B cell (primary cell): Measurements from ENCODE around the gene IST1. TPM values are rescaled to one million over a fixed set of nuclear protein-coding genes. Genes with fewer than 3 reads are reported as not detected.

Experiments
- ATAC-seq: fragments of 200-7000 bp; cut with Tn5 transposase; one replicate; pipeline ENCODE4 v1.10.0; 2021; ENCODE audit warnings: low read depth, mild to moderate bottlenecking, moderate number of reproducible peaks, moderate library complexity
- CTCF ChIA-PET: fragments of 350-600 bp; sonication (Branson Sonifier 250); formaldehyde crosslinking; loops from one replicate; lab custom pipeline; 2021; ENCODE audit warnings: antibody characterized with exemption, inconsistent platforms; lab: Charles Lee
- POLR2A ChIA-PET: fragments of 350-600 bp; sonication (Branson Sonifier 250); formaldehyde crosslinking; loops from one replicate; lab custom pipeline; 2021; ENCODE audit warnings: antibody characterized with exemption; lab: Charles Lee
- DNase-seq: peaks from one replicate; pipeline ENCODE4 v3.0.0; 2013
- H2AFZ ChIP-seq: 2 replicates; pipeline ENCODE4 v1.6.1; 2012; ENCODE audit warnings: mild to moderate bottlenecking, low read depth, low read length; ENCODE audit not compliant: insufficient read depth, poor library complexity, severe bottlenecking
- H3K27ac ChIP-seq, 2 donors: 1 replicate in 1 of 2; 2 replicates in 1 of 2; pipeline ENCODE4 v1.5.1; 2012 to 2013; ENCODE audit warnings: low read length in 2 of 2, mild to moderate bottlenecking in 2 of 2, moderate library complexity in 1 of 2
- H3K27me3 ChIP-seq, 4 experiments: fragments of 200-600 bp in 1 of 4; sonication (generic) in 1 of 4; replicated peaks in 1 of 4; 1 replicate in 2 of 4; 2 replicates in 2 of 4; pipeline versions ENCODE4 v1.6.1 to v1.7.0; 2013 to 2016; ENCODE audit warnings: low read length in 3 of 4, mild to moderate bottlenecking in 2 of 4, mixed read lengths in 1 of 4, moderate library complexity in 1 of 4; ENCODE audit not compliant: insufficient read depth in 4 of 4, control insufficient read depth in 3 of 4; ENCODE audit errors: control extremely low read depth in 1 of 4
- H3K36me3 ChIP-seq, 2 experiments: replicated peaks in 1 of 2; 1 replicate in 1 of 2; 2 replicates in 1 of 2; pipeline versions ENCODE4 v1.6.1 to v1.7.1; 2013; ENCODE audit warnings: low read length in 1 of 2; ENCODE audit not compliant: insufficient read depth in 2 of 2, control insufficient read depth in 1 of 2; ENCODE audit errors: control extremely low read depth in 1 of 2, extremely low read depth in 1 of 2
- H3K4me1 ChIP-seq, 2 donors: fragments of 200-600 bp in 1 of 2; sonication (generic) in 1 of 2; 1 replicate in 1 of 2; 2 replicates in 1 of 2; pipeline versions ENCODE4 v1.5.1 to v1.6.1; 2013 to 2017; ENCODE audit warnings: low read length in 2 of 2; ENCODE audit not compliant: control insufficient read depth in 2 of 2, insufficient read depth in 2 of 2
- H3K4me2 ChIP-seq: replicated peaks from 2 replicates; pipeline ENCODE3; 2012; ENCODE audit warnings: mild to moderate bottlenecking, low read depth, low read length; ENCODE audit not compliant: poor library complexity, severe bottlenecking
- H3K4me3 ChIP-seq, 5 experiments: fragments of 200-600 bp in 1 of 5; sonication (generic) in 1 of 5; 1 replicate in 3 of 5; 2 replicates in 2 of 5; pipeline versions ENCODE4 v1.5.1 to v1.7.0; 2011 to 2016; ENCODE audit warnings: low read length in 4 of 5, mild to moderate bottlenecking in 4 of 5, low read depth in 2 of 5, control low read depth in 1 of 5, moderate library complexity in 1 of 5; ENCODE audit not compliant: insufficient read depth in 1 of 5; ENCODE audit errors: control extremely low read depth in 1 of 5, extremely low read depth in 1 of 5
- H3K79me2 ChIP-seq: fragments of 200-600 bp; sonication (generic); one replicate; pipeline ENCODE4 v1.6.0; 2016; ENCODE audit warnings: low read length; ENCODE audit not compliant: control insufficient read depth, insufficient read depth
- H3K9ac ChIP-seq: fragments of 200-600 bp; sonication (generic); 2 replicates; pipeline ENCODE4 v1.6.1; 2017; ENCODE audit warnings: mild to moderate bottlenecking, low read length, moderate library complexity
- H3K9me3 ChIP-seq, 3 donors: one replicate each; pipeline versions ENCODE4 v1.6.1 to v1.7.1; 2013; ENCODE audit warnings: low read length in 2 of 3; ENCODE audit not compliant: control insufficient read depth in 2 of 3, insufficient read depth in 1 of 3; ENCODE audit errors: control extremely low read depth in 1 of 3
- H4K20me1 ChIP-seq: 2 replicates; pipeline ENCODE4 v1.6.0; 2012; ENCODE audit warnings: mild to moderate bottlenecking, low read length; ENCODE audit not compliant: insufficient read depth, control insufficient read depth, poor library complexity, severe bottlenecking
- H3K27ac Mint-ChIP-seq: one replicate; pipeline ENCODE4 v1.8.0; 2021; ENCODE audit warnings: mixed read lengths
- H3K27me3 Mint-ChIP-seq: one replicate; pipeline ENCODE4 v1.8.0; 2021; ENCODE audit warnings: mixed read lengths
- H3K4me1 Mint-ChIP-seq: one replicate; pipeline ENCODE4 v1.8.0; 2021; ENCODE audit warnings: mixed read lengths
- H3K4me3 Mint-ChIP-seq: one replicate; pipeline ENCODE4 v1.8.0; 2021; ENCODE audit warnings: mixed read lengths
- H3K9me3 Mint-ChIP-seq: one replicate; pipeline ENCODE4 v1.8.0; 2022; ENCODE audit warnings: mixed read lengths; ENCODE audit not compliant: insufficient read depth
- EZH2 ChIP-seq: IDR thresholded peaks from 2 replicates; pipeline ENCODE4 v1.6.1; 2012; ENCODE audit warnings: borderline replicate concordance, low read depth, mild to moderate bottlenecking, moderate library complexity, low read length; ENCODE audit not compliant: insufficient read depth, poor library complexity, severe bottlenecking
- WGBS: methylation state at CpG from one replicate; pipeline ENCODE4 v1.1.5; 2013; ENCODE audit warnings: missing lambda C conversion rate; ENCODE audit not compliant: insufficient coverage; 5-methylcytosine and 5-hydroxymethylcytosine counted together
- intact Hi-C: fragments of 100-400 bp; cut with micrococcal nuclease; formaldehyde crosslinking; loops from one replicate; pipeline ENCODE4 v1.10.0; 2022
- polyA plus RNA-seq: library from polyadenylated mRNA; depleted of rRNA; stranded (reverse); fragments of >200 nt; gene quantifications from 2 replicates; pipeline ENCODE4 v1.2.3, GENCODE V29; 2012
- total RNA-seq, 2 donors: library from RNA; stranded (reverse); fragments of 120-200 nt in 1 of 2; gene quantifications; 1 replicate in 1 of 2; 2 replicates in 1 of 2; pipeline versions ENCODE4 v1.2.3 to v1.2.4, GENCODE V29; 2013 to 2022
- TF ChIP-seq, protein P1 (sequence below): fragments of 200-600 bp; IDR thresholded peaks from one replicate; pipeline ENCODE4 v1.8.0; 2022; ENCODE audit warnings: antibody characterized with exemption, mild to moderate bottlenecking

IST1 gene
- total and polyA plus RNA-seq, 2 donors (not counting 1 experiment from before 2014, with no cell fraction given), result 182 to 268 TPM

DNA sequence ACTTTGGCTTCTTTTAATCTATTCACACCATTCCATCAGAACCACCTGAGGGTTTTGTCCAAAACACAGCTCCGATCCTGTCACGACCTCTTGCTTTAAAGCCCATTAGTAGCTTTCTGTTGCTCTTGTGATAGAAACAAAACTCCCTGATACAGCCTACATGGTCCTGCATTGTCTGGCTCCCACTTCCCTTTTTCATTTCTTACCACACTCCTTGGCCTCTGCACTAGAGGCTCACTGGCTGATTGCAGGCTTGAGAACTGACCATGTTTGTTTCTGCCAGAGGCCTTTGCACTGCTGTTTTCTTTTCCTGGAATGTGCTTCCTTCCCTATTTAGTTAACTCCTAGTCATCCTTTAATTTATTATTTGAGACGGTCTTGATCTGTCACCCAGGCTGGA is 23.7 kb downstream of the IST1 start:
- H3K9me3 Mint-ChIP-seq, result no peaks in the 10 kb centered on the region
- peak; percentile 34 for DNase-seq
- H3K4me3 Mint-ChIP-seq, result no peak overlapping the region
- no peaks in the 10 kb centered on the region for H3K27me3 Mint-ChIP-seq
- peaks cover 0 to 7% (median 5%) of the 10 kb centered on the region in 3 donors for H3K9me3 ChIP-seq
- no peak overlapping the region for H3K4me2 ChIP-seq
- peaks cover 75% of the 10 kb centered on the region for H4K20me1 ChIP-seq
- no peak overlapping the region for H3K27ac Mint-ChIP-seq
- H3K4me3 ChIP-seq, result no peak overlapping the region
- ChIA-PET CTCF (interaction anchor here (3.4 to 3.7 kb wide), 2 partner anchors 36 to 42 kb away, joined by 10 to 11 read pairs; no protein-coding TSS in a partner anchor), POLR2A (interaction anchor here (0.7 kb wide), 1 partner anchor 38 kb away, joined by 6 read pairs; no protein-coding TSS in a partner anchor)
- intact Hi-C loops, result no loop called here
- peaks cover 75% of the 10 kb centered on the region for H3K79me2 ChIP-seq
- H3K4me1 ChIP-seq, result peaks cover 3 to 4% of the 10 kb centered on the region in 2 donors
- ATAC-seq, result peak; percentile 51
- H3K27me3 ChIP-seq, result no peaks in the 10 kb centered on the region
- H3K27ac ChIP-seq, result peak overlapping the region in 1 of 2 donors; percentile 37
- no peak overlapping the region for H3K9ac ChIP-seq
- peaks cover 25% of the 10 kb centered on the region for H3K4me1 Mint-ChIP-seq
- TF ChIP-seq, protein P1, sequence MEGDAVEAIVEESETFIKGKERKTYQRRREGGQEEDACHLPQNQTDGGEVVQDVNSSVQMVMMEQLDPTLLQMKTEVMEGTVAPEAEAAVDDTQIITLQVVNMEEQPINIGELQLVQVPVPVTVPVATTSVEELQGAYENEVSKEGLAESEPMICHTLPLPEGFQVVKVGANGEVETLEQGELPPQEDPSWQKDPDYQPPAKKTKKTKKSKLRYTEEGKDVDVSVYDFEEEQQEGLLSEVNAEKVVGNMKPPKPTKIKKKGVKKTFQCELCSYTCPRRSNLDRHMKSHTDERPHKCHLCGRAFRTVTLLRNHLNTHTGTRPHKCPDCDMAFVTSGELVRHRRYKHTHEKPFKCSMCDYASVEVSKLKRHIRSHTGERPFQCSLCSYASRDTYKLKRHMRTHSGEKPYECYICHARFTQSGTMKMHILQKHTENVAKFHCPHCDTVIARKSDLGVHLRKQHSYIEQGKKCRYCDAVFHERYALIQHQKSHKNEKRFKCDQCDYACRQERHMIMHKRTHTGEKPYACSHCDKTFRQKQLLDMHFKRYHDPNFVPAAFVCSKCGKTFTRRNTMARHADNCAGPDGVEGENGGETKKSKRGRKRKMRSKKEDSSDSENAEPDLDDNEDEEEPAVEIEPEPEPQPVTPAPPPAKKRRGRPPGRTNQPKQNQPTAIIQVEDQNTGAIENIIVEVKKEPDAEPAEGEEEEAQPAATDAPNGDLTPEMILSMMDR, result no peak
- no peak for TF ChIP-seq EZH2
- 100% methylated on average over 3 of the region's 3 CpGs for WGBS
- no peak overlapping the region for H2AFZ ChIP-seq
- H3K36me3 ChIP-seq, result peaks cover 27 to 85% of the 10 kb centered on the region in 2 experiments

DNA sequence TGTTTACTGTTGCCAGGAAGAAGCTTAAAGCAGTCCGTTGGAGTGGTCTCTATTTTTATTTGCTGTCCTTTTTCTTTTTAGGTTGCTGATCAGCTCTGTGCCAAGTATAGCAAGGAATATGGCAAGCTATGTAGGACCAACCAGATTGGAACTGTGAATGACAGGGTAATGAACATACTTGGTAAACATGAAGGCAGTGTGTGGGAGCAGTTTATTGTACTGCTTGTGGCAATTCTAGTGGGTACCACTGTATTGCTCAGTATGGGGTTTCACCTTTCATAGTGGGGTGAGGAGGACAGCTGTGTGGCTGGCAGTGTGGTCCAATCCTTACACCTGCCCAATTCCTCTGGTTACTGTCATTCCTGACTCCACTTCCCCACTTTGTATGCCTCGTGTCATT is 25.3 kb downstream of the IST1 start:
- CTCF ChIA-PET, result interaction anchor here (1.1 to 3.7 kb wide), 2 partner anchors 38 to 41 kb away, joined by 3 to 10 read pairs; no protein-coding TSS in a partner anchor
- H3K9me3 Mint-ChIP-seq, result no peaks in the 10 kb centered on the region

More for the DNA sequence above, 25.3 kb downstream of the IST1 start:
- H3K36me3 ChIP-seq, result peaks cover 27 to 90% of the 10 kb centered on the region in 2 experiments
- POLR2A ChIA-PET, result no interaction called here
- H3K4me3 ChIP-seq, result no peak overlapping the region
- H3K4me1 Mint-ChIP-seq, result peaks cover 16% of the 10 kb centered on the region
- no peak overlapping the region for H2AFZ ChIP-seq
- H3K27ac Mint-ChIP-seq, result no peak overlapping the region
- peaks cover 3 to 4% of the 10 kb centered on the region in 2 donors for H3K4me1 ChIP-seq
- H3K4me2 ChIP-seq, result no peak overlapping the region
- DNase-seq, result no peak
- ATAC-seq, result no peak
- no peak overlapping the region for H3K9ac ChIP-seq
- peaks cover 59% of the 10 kb centered on the region for H4K20me1 ChIP-seq
- intact Hi-C loops, result no loop called here
- no peaks in the 10 kb centered on the region for H3K27me3 Mint-ChIP-seq
- H3K27me3 ChIP-seq, result no peaks in the 10 kb centered on the region
- no peak for TF ChIP-seq EZH2
- TF ChIP-seq, protein P1, result no peak
- H3K4me3 Mint-ChIP-seq, result no peak overlapping the region
- peaks cover 0 to 7% (median 5%) of the 10 kb centered on the region in 3 donors for H3K9me3 ChIP-seq
- H3K79me2 ChIP-seq, result peaks cover 59% of the 10 kb centered on the region
- no peak overlapping the region for H3K27ac ChIP-seq
- 100% methylated on average over 1 of the region's 2 CpGs for WGBS
